Medulla oblongata (tissue), 1 donor: Measurements from ENCODE around the gene SNX1.
A peak's percentile ranks its signal among the peaks of the same experiment; 100 is the strongest.
"Not testable (repeated sequence)": the region's sequence is repeated elsewhere in the genome, so short reads cannot be mapped to it uniquely, and the experiment has no call there.

ENCODE experiments used
- DNase-seq: peaks from one replicate; pipeline ENCODE4 v3.0.0-alpha.2; 2015; ENCODE audit errors: extremely low spot score

The SNX1 gene

GRCh38 chr15:64095795-64096667, at the start of gene SNX1:
Gene SNX1, plus strand, starts transcription at chr15:64095982. Its CDS starts 32 bp downstream, at chr15:64096014.
- peak; percentile 98 for DNase-seq

- peak; percentile 85 for DNase-seq
Observed at GRCh38 chr15:64046421-64047153, 49.2 kb upstream of the SNX1 start, which contains the start of gene DAPK2. Gene DAPK2, minus strand, starts transcription at chr15:64046485. Its CDS starts 6,224 bp downstream, at chr15:64040261.

- no peak for DNase-seq
Observed at GRCh38 chr15:64048781-64049460, 46.9 kb upstream of the SNX1 start.

- no peak for DNase-seq
Observed at GRCh38 chr15:64050281-64051092, 45.3 kb upstream of the SNX1 start.

GRCh38 chr15:64051093-64051402, 44.7 kb upstream of the SNX1 start:
- no peak for DNase-seq

- DNase-seq: no peak
Observed at GRCh38 chr15:64051407-64052259, 44.1 kb upstream of the SNX1 start.

GRCh38 chr15:64052925-64053491, 42.8 kb upstream of the SNX1 start:
- no peak for DNase-seq

- DNase-seq: not testable (repeated sequence)
Observed at GRCh38 chr15:64053674-64054073, 42.1 kb upstream of the SNX1 start.

- no peak for DNase-seq
Observed at GRCh38 chr15:64058279-64058678, 37.5 kb upstream of the SNX1 start.

- DNase-seq: not testable (repeated sequence)
Observed at GRCh38 chr15:64059104-64059503, 36.7 kb upstream of the SNX1 start.

GRCh38 chr15:64060716-64061115, 35.1 kb upstream of the SNX1 start:
- DNase-seq: no peak

- DNase-seq: no peak
Observed at GRCh38 chr15:64066451-64066850, 29.3 kb upstream of the SNX1 start.

- peak; percentile 85 for DNase-seq
Observed at GRCh38 chr15:64067564-64068030, 28.2 kb upstream of the SNX1 start.

GRCh38 chr15:64068133-64068532, 27.6 kb upstream of the SNX1 start:
- DNase-seq: no peak

GRCh38 chr15:64070106-64070505, 25.7 kb upstream of the SNX1 start:
- DNase-seq: no peak

GRCh38 chr15:64070965-64071851, 24.6 kb upstream of the SNX1 start:
- peak; percentile 72 for DNase-seq

- no peak for DNase-seq
Observed at GRCh38 chr15:64071931-64072765, 23.6 kb upstream of the SNX1 start.

GRCh38 chr15:64072812-64073211, 23.0 kb upstream of the SNX1 start:
- no peak for DNase-seq
